ENCODE measurements around the gene WDR11.

Gene WDR11

DNA sequence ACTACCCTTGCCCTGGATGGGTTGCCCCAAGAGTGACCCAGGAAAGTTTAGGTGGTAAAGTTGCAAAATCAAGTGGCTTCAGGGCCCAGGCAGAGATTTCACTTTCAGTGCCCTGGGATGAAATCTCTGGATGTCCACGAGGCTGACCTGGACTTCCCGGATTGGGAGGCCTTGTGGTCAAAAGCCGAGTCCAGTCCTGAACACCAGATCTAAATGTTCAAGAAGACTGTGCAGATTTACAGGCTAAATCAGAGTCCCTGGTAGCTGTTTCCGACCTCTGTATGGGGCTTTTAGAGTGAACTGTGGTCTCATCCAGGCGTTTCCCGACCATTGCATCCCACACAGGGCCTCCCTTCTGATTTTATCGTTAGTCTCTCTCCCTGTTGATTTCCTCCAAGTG is 95.3 kb downstream of the WDR11 start:
- DNase-seq = no peak

DNA sequence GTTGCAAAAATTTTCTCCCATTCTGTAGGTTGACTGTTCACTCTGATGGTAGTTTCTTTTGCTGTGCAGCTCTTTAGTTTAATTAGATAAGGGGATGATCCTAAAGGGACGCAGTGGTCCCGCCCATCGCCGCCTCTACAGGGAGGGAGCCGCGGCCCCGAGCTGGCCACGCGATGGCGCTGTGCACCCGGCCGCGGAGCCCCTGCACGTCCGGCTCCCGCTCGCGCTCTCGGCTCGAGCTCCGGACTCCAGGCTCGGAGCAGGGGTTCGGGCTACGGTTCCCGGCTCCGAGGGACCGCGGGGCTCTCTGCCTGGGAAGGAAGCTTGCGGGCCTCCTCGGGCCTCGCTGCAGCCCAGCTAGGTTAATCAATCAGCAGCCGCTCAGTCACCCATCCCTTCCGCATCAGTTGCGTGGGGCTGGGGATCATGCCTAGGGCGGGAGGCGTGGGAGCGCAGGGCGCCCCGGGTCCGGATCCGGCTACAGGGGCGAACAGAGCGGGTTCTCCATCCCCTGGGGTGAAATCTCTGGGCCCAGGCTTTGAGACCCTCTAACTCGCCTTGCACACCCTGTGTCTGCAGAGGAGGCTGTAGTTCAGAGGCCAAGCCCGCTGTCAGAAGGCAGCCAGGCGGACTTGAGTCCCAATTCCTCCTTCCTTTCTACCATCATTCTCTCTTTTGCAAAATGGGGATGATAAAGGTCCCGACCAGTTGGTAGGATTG is 97.9 kb downstream of the WDR11 start:
- peak; percentile 45 to 66 for DNase-seq

DNA sequence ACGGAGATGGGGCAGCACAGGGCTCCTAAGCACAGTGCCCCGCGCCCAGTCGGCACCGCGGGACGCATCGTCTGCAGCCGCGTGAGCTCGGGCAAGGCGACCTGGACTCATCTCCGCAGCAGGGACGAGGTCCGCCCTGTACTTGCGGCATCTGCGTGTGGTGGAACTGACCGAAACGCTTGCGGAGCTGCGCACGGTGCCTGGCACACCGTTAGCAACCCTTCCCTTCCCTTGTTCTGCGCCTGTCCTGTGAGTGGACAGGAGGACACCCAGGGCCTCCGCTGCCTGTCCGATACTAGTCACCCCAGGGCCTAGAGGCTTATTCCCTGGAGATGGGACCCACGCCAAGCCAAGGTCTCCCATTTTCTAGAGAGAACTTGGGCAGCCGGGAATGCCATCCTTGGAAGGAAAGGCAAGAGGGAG is 98.5 kb downstream of the WDR11 start:
- DNase-seq = no peak

DNA sequence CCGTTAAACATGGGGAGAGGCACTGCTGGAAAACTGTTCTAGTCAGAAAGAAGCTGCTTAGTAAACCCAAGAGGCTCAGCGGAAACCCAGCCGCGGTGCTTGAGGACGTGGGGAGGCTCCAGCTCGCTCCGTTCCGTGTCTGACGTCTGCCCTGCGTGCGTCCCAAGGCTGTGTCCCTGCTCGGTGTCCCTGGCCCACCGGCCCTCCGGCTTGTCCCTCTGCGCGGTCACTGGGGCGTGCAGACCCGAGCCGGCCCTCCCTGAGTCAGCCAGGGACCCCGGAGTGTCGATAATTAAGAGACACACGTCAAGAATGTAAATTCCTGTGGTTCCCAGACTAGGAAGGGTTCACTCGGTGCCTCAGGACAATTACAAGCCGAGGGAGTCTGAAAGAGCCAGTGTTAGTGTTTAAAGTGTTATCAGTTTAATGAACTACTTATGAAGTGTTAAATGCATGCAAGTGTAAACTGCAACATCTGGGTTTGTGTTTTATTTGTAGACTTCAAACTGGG is 98.9 kb downstream of the WDR11 start:
- DNase-seq = no peak

DNA sequence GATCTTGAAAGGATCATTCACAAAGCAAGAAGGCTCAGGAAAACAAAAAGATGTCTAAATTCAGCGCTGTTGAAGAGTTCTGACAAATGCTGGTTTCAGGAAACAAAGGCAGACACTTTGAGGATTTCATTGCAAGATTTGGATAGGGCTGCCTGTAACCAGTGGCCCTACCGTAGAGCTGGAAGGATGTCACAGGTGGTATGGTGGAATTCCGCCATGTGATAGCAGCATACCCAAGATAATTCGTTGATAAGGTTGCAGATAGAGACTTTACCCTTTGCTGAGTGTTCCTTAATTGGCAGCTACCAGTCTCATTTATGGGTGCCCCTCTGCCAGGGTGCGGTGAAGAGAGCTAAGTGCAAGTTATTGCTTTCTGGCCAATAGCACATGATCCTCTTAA is 100.1 kb downstream of the WDR11 start:
- DNase-seq = no peak

DNA sequence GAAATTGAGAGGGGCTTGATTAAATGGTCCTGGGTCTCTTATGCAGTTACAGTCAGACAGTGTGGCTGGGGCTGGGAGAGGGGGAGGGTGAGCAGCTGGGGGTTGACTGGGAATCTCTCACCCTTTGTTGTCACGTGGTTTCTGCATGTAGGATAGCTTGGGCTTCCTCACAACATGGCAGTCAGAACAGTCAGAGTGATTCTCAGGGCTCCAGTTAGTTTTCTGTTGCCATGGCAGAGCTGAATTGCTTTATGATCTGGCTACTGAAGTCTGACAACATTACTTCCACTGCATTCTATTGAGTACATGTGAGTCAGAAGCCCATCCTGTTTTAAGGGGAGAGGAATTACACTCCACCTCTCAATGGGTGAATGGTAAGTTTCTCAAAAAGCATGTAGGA is 102.7 kb downstream of the WDR11 start:
- no peak for DNase-seq

Measured in inflammatory macrophage (primary cell).